ENCODE measurements around the gene FGF12.

The FGF12 gene

GRCh38 chr3:192444096-192444790 is 283.1 kb downstream of the FGF12 start:
- no peak for TF ChIP-seq JUND (IDR thresholded peaks at IDR 0.05; ENCODE audit: low read depth)
- in situ Hi-C loops (cut with HindIII; ENCODE audit: low pct_unique_long_range_greater_than_20kb, low sequenced_read_pairs), result no loop called here
- peak; percentile 80 to 83 for DNase-seq (ENCODE audit: low read depth in 1 of 2, low spot score in 1 of 2)

GRCh38 chr3:192435241-192435640 is 292.1 kb downstream of the FGF12 start:
- DNase-seq (ENCODE audit: low read depth in 1 of 2, low spot score in 1 of 2), result no peak
- in situ Hi-C loops (cut with HindIII; ENCODE audit: low pct_unique_long_range_greater_than_20kb, low sequenced_read_pairs), result no loop called here
- no peak for TF ChIP-seq JUND (IDR thresholded peaks at IDR 0.05; ENCODE audit: low read depth)

DNA sequence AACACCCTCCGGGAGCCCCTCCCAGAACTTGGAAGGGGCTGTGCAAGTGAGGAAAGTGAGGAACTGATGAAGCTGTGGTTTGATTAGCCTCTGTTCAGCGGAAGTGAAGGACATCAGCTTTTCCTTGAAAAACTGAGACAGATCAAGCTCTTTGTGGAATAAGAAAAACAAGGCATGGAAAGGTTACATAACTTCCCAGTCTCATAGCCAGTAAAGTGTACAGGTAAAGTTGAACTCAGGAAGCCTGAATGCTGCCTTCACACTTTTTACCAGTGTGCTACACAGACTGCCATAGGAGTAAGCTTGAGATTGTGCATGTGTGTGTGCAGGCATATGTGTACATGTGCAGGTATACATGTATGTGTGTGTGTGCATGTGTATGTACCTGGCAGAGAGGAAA is 293.2 kb downstream of the FGF12 start:
- in situ Hi-C loops (cut with HindIII; ENCODE audit: low pct_unique_long_range_greater_than_20kb, low sequenced_read_pairs), result no loop called here
- TF ChIP-seq JUND (IDR thresholded peaks at IDR 0.05; ENCODE audit: low read depth), result no peak
- DNase-seq (ENCODE audit: low read depth in 1 of 2, low spot score in 1 of 2), result no peak

- no peak for TF ChIP-seq JUND (IDR thresholded peaks at IDR 0.05; ENCODE audit: low read depth)
- DNase-seq (ENCODE audit: low read depth in 1 of 2, low spot score in 1 of 2), result no peak
- in situ Hi-C loops (cut with HindIII; ENCODE audit: low pct_unique_long_range_greater_than_20kb, low sequenced_read_pairs), result no loop called here
Observed at GRCh38 chr3:192433704-192434103, 293.6 kb downstream of the FGF12 start.

GRCh38 chr3:192422997-192423342 is 304.4 kb downstream of the FGF12 start:
- in situ Hi-C loops (cut with HindIII; ENCODE audit: low pct_unique_long_range_greater_than_20kb, low sequenced_read_pairs), result no loop called here
- DNase-seq (ENCODE audit: low read depth in 1 of 2, low spot score in 1 of 2), result peak in 1 of 2 experiments; percentile 58
- TF ChIP-seq JUND (IDR thresholded peaks at IDR 0.05; ENCODE audit: low read depth), result no peak

DNA sequence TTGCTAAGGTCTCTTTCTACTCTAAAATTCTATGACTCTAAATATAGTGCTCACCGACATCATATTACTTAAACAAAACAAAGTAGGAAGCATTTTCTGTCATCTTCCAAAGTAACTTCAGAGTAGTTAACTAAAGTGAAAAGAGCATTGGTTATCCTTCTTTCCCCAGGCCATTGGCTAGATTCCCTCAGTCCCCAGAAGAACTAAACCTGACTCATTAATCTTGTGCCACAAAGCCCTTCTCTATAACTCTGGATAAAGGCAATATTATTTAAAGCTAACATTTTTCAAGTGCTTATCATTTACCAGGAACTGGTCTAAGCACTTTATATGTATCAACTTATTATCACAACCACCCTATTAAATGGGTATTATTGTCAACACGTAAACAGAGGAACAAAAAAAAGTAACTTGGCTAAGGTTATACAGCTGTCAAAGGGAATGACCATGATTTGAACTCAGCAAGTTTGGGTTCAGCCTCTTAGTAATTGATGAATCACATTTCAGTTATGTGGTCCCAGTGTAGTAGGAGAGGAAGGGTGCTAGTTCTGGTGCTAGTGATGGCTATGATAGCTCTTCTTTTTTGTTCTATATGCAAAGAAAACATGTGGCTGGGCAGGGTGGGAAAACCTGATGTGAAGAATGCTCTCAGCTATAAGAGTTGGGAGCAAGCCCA is 304.9 kb downstream of the FGF12 start:
- 0 out of 2 replicates have a peak, but pooled peaks have one; percentile 22 for TF ChIP-seq JUND (IDR thresholded peaks at IDR 0.05; ENCODE audit: low read depth)
- in situ Hi-C loops (cut with HindIII; ENCODE audit: low pct_unique_long_range_greater_than_20kb, low sequenced_read_pairs), result no loop called here
- DNase-seq (ENCODE audit: low read depth in 1 of 2, low spot score in 1 of 2), result no peak

DNA sequence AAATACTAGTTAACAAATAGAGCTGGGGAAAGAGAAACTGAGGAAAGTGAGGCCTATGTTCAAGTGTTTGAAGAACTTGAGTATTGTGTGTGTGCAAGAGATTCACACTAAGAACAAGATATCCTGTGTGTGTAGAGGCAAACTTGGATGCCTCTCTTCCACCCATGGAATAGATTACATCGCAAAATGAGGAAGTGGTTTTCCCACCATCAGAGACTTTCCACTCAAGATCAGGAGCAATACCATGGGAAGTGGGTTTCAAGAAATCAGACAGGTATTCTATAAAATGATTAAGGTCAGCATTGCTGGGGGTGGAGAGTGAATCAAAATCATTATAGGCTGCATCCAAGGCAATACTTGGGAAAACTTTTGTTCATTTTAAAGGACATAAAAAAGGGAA is 308.0 kb downstream of the FGF12 start:
- no peak for DNase-seq (ENCODE audit: low read depth in 1 of 2, low spot score in 1 of 2)
- in situ Hi-C loops (cut with HindIII; ENCODE audit: low pct_unique_long_range_greater_than_20kb, low sequenced_read_pairs), result no loop called here
- no peak for TF ChIP-seq JUND (IDR thresholded peaks at IDR 0.05; ENCODE audit: low read depth)

GRCh38 chr3:192417559-192418055 is 309.7 kb downstream of the FGF12 start:
- DNase-seq (ENCODE audit: low read depth in 1 of 2, low spot score in 1 of 2), result no peak
- in situ Hi-C loops (cut with HindIII; ENCODE audit: low pct_unique_long_range_greater_than_20kb, low sequenced_read_pairs), result no loop called here
- no peak for TF ChIP-seq JUND (IDR thresholded peaks at IDR 0.05; ENCODE audit: low read depth)

- in situ Hi-C loops (cut with HindIII; ENCODE audit: low pct_unique_long_range_greater_than_20kb, low sequenced_read_pairs), result no loop called here
- no peak for DNase-seq (ENCODE audit: low read depth in 1 of 2, low spot score in 1 of 2)
- TF ChIP-seq JUND (IDR thresholded peaks at IDR 0.05; ENCODE audit: low read depth), result no peak
Observed at GRCh38 chr3:192417017-192417416, 310.3 kb downstream of the FGF12 start.

DNA sequence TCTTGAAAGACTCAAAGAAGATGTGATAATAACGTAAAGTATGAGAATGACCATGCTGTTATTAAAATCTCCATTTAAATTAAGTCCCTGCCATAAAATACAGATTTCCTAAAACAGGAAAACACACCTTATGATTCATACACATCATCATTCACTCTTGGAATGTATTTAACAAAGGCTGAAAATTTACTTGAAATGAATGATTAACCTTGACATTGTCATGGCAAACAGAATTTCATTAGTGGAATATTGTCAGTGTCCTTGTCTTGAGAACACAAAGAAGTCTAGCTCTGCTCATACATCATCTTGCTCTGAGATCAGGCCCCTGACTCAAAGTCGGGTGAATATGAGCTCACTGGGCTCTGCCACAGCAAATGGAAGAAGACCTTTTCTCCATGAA is 313.9 kb downstream of the FGF12 start:
- no peak for TF ChIP-seq JUND (IDR thresholded peaks at IDR 0.05; ENCODE audit: low read depth)
- no peak for DNase-seq (ENCODE audit: low read depth in 1 of 2, low spot score in 1 of 2)
- in situ Hi-C loops (cut with HindIII; ENCODE audit: low pct_unique_long_range_greater_than_20kb, low sequenced_read_pairs), result no loop called here

GRCh38 chr3:192410684-192410960 is 316.7 kb downstream of the FGF12 start:
- in situ Hi-C loops (cut with HindIII; ENCODE audit: low pct_unique_long_range_greater_than_20kb, low sequenced_read_pairs), result no loop called here
- no peak for DNase-seq (ENCODE audit: low read depth in 1 of 2, low spot score in 1 of 2)
- TF ChIP-seq JUND (IDR thresholded peaks at IDR 0.05; ENCODE audit: low read depth), result no peak

- no peak for TF ChIP-seq JUND (IDR thresholded peaks at IDR 0.05; ENCODE audit: low read depth)
- in situ Hi-C loops (cut with HindIII; ENCODE audit: low pct_unique_long_range_greater_than_20kb, low sequenced_read_pairs), result no loop called here
- DNase-seq (ENCODE audit: low read depth in 1 of 2, low spot score in 1 of 2), result peak in 1 of 2 experiments; percentile 34
Observed at GRCh38 chr3:192409838-192410683, 317.3 kb downstream of the FGF12 start.
